ENCODE data around the gene MED17.

MED17 gene

GRCh38 chr11:93849751-93850593, 65.9 kb downstream of the MED17 start:
- H3K4me2 ChIP-seq (ENCODE audit: low read length) = peak overlapping the region; percentile 59
- H3K9ac ChIP-seq = peak overlapping the region; percentile 11
- H3K27ac ChIP-seq = no peak overlapping the region
- no peaks in the 10 kb centered on the region for H3K36me3 ChIP-seq (ENCODE audit: control insufficient read depth, insufficient read depth, low read length)
- H3K79me2 ChIP-seq = no peaks in the 10 kb centered on the region
- H3K4me3 ChIP-seq (ENCODE audit: low read depth, low read length) = peak overlapping the region; percentile 46
- no peaks in the 10 kb centered on the region for H3K9me3 ChIP-seq (ENCODE audit: control insufficient read depth, low read length)
- no peaks in the 10 kb centered on the region for H3K4me1 ChIP-seq
- H3K27me3 ChIP-seq (ENCODE audit: control insufficient read depth, insufficient read depth, low read length) = no peaks in the 10 kb centered on the region
- H2AFZ ChIP-seq = peak overlapping the region; percentile 91
- no peak for TF ChIP-seq CTCF (IDR thresholded peaks at IDR 0.05)

- H3K4me1 ChIP-seq = no peaks in the 10 kb centered on the region
- H2AFZ ChIP-seq = peak within 1 kb of the TSS; percentile 91
- H3K27ac ChIP-seq = no peak within 1 kb of the TSS
- peak within 1 kb of the TSS; percentile 46 for H3K4me3 ChIP-seq (ENCODE audit: low read depth, low read length)
- H3K9me3 ChIP-seq (ENCODE audit: control insufficient read depth, low read length) = no peaks in the 10 kb centered on the region
- H3K4me2 ChIP-seq (ENCODE audit: low read length) = peak within 1 kb of the TSS; percentile 59
- peak within 1 kb of the TSS; percentile 11 for H3K9ac ChIP-seq
- H3K27me3 ChIP-seq (ENCODE audit: control insufficient read depth, insufficient read depth, low read length) = no peaks in the 10 kb centered on the region
- H3K36me3 ChIP-seq (ENCODE audit: control insufficient read depth, insufficient read depth, low read length) = no peaks in the 10 kb centered on the region
- no peaks in the 10 kb centered on the region for H3K79me2 ChIP-seq
- TF ChIP-seq CTCF (IDR thresholded peaks at IDR 0.05) = no peak
Observed at GRCh38 chr11:93850594-93851018, 66.5 kb downstream of the MED17 start, which contains the start of gene VSTM5. Gene VSTM5, minus strand, starts transcription at chr11:93850618. Its CDS starts 116 bp downstream, at chr11:93850502.

GRCh38 chr11:93852242-93852641, 68.2 kb downstream of the MED17 start:
- no peak overlapping the region for H2AFZ ChIP-seq
- no peak overlapping the region for H3K4me3 ChIP-seq (ENCODE audit: low read depth, low read length)
- TF ChIP-seq CTCF (IDR thresholded peaks at IDR 0.05) = no peak
- no peak overlapping the region for H3K4me2 ChIP-seq (ENCODE audit: low read length)
- H3K27me3 ChIP-seq (ENCODE audit: control insufficient read depth, insufficient read depth, low read length) = no peaks in the 10 kb centered on the region
- no peaks in the 10 kb centered on the region for H3K36me3 ChIP-seq (ENCODE audit: control insufficient read depth, insufficient read depth, low read length)
- no peak overlapping the region for H3K9ac ChIP-seq
- H3K79me2 ChIP-seq = no peaks in the 10 kb centered on the region
- no peaks in the 10 kb centered on the region for H3K9me3 ChIP-seq (ENCODE audit: control insufficient read depth, low read length)
- no peak overlapping the region for H3K27ac ChIP-seq
- no peaks in the 10 kb centered on the region for H3K4me1 ChIP-seq

- Histone ChIP-seq H3K36me3 (ENCODE audit: control insufficient read depth, insufficient read depth, low read length) (no peaks in the 10 kb centered on the region), H3K79me2 (no peaks in the 10 kb centered on the region), H3K4me1 (no peaks in the 10 kb centered on the region), H3K4me3 (ENCODE audit: low read depth, low read length) (no peak overlapping the region), H3K9ac (no peak overlapping the region), H3K27ac (no peak overlapping the region), H3K27me3 (ENCODE audit: control insufficient read depth, insufficient read depth, low read length) (no peaks in the 10 kb centered on the region), H3K4me2 (ENCODE audit: low read length) (no peak overlapping the region), H2AFZ (no peak overlapping the region), H3K9me3 (ENCODE audit: control insufficient read depth, low read length) (no peaks in the 10 kb centered on the region)
- TF ChIP-seq CTCF (IDR thresholded peaks at IDR 0.05) = no peak
Observed at GRCh38 chr11:93857413-93858120, 73.5 kb downstream of the MED17 start.

Measured in parathyroid adenoma (tissue), 2 donors.